ENCODE measurements around the gene TRIO.

The TRIO gene

DNA sequence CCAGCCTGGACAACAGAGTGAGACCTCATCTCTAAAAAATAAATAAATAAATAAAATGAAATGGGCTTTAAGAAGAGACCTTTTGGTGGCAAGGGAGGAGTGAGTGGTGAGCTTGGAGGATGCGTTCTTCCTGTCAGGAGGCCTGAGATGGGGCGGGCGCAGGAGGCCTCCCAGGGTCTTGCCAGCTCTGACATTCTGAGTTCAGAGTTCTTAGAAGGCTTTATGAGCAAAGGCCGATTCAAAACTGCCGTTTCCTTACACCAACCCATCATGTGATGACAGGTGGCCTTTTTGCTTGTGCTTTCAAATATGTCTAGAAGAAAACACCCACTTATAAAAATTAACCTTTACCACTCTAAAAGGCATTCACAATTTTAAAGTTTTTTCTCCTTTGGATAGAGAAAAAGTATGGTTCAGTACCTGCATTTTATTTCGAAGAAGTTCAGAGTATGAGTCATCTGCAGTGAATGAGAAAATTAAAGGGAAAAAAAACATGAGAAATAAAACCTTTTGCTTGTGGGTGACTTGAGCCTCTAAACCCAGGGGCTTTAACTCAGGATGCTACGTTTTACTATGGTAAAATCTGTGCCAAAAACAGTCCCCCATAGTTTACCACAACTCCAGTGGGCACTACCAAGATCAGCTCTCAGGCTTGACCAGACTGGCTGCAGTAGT, 281.0 kb downstream of the TRIO start:
- H3K4me3 ChIP-seq (ENCODE audit: low read length): no peak overlapping the region
- no peak for DNase-seq (ENCODE audit: low read depth)
- TF ChIP-seq, protein P1, sequence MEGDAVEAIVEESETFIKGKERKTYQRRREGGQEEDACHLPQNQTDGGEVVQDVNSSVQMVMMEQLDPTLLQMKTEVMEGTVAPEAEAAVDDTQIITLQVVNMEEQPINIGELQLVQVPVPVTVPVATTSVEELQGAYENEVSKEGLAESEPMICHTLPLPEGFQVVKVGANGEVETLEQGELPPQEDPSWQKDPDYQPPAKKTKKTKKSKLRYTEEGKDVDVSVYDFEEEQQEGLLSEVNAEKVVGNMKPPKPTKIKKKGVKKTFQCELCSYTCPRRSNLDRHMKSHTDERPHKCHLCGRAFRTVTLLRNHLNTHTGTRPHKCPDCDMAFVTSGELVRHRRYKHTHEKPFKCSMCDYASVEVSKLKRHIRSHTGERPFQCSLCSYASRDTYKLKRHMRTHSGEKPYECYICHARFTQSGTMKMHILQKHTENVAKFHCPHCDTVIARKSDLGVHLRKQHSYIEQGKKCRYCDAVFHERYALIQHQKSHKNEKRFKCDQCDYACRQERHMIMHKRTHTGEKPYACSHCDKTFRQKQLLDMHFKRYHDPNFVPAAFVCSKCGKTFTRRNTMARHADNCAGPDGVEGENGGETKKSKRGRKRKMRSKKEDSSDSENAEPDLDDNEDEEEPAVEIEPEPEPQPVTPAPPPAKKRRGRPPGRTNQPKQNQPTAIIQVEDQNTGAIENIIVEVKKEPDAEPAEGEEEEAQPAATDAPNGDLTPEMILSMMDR (conservative IDR thresholded peaks at IDR 0.05; ENCODE audit: low read length): no peak

DNA sequence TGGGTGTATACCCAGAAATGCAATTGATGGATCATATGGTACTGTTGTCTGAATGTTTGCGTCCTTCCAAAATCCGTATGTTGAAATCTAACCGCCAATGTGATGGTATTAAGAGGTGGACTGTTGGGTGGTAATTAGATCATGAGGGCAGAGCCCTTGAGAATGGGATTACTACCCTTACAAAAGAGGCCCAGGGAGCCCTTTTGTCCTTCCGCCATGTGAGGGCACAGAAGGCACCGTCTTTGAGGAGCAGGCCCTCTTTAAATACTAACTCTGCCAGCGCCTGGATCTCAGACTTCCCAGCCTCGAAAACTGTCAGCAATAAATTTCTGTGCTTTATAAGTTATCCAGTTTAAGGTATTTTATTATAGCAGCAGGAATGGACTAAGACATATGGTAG, 282.4 kb downstream of the TRIO start:
- TF ChIP-seq, protein P1 (conservative IDR thresholded peaks at IDR 0.05; ENCODE audit: low read length): no peak
- no peak for DNase-seq (ENCODE audit: low read depth)
- no peak overlapping the region for H3K4me3 ChIP-seq (ENCODE audit: low read length)

DNA sequence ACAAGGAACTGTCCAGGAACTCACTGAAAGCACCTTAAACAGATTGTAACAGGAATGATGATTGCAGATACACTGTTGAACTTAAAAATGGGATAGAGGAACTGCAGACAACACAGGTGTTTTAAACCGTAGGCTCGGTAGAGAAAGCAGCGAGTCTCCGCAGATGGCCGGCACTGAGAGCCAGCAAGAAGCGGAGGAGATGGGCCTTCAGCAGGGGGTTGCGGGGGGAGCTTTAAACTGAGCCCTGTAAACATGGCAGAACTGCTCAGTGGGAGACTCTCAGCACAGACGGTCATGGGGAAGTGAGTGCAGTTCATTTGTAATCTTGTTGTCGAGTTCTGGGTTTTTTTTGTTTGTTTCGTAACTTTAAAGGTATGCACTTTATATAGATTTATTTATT, 283.4 kb downstream of the TRIO start:
- no peak for DNase-seq (ENCODE audit: low read depth)
- no peak overlapping the region for H3K4me3 ChIP-seq (ENCODE audit: low read length)
- TF ChIP-seq, protein P1 (conservative IDR thresholded peaks at IDR 0.05; ENCODE audit: low read length): no peak

DNA sequence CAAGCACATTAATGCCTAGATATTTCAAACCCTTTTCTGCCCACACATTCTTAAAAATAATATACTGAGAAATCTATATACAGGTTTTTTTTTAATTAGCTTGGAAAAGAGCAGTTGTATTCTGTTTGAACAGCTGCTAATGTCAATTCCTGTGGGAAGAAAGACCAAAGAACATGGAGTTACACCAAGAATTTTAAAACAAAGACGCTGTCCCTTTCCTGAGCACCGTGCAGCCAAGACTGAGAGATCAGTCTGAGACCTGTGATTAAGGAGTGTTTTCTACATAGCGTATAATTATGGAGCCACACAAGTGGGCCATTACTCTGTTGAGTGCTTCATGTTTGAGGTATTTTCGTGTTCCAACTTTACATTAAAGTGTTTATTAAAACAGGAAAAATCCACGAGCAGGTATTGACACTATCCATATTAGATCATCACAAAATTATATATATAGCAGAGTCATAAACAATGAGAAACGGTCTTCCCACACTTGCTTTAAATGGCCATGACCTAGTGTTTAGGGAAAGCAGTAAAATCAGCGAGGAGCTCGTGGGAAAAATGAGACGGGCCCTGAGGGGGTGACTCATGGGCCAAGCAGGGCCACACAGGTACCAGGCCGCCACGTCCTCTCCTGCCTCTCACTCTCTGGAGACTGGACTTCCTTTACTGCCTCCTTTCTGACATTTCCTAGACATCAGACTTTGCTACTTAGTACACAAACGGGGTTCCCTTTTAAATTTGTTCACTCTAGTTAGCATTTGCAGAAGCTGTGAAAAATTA, 285.4 kb downstream of the TRIO start:
- TF ChIP-seq, protein P1 (conservative IDR thresholded peaks at IDR 0.05; ENCODE audit: low read length): no peak
- H3K4me3 ChIP-seq (ENCODE audit: low read length): no peak overlapping the region
- peak; percentile 51 for DNase-seq (ENCODE audit: low read depth)

DNA sequence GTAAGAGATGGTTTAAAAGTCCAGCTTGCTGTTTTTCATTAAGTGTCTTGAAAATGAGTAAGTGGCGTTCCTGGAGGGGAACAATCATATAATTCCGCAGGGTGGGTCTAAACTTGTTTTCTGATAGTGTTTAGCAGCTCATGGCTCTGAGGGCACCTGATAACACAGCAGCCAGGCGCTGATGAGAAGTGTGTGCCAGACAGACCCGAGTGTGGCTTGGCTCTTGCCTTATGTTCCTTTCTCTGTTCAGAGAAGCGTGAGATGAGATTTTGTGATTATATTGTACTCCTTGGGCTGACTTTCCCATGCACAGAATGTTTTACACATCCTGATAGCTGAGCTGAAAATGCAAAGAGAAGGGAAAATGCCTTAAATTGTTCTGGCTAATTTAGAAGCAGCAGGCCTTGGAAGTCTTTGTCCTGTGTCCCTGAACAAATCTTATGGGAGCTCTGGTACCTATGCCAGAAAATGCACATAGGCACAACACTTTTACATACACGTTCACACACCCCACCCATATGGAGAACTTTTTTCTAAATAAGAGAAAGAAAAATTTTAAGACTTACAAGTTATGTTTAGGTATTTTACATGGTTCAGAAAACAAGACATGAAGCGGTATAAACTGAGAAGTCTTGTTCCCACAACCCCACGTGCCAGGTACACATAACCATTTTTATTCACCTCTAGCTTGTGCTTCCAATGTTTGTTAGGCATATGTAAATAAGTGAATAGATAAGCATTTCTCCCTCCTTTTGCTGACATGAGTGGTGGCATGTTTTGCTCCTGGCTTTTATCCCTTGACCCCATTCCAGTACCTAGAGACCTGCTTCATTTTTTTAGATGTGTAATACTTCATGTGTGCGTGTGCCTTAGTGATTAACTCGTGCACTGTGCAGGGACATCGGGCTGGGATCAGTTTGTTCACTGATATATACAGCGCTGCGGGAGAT, 286.2 kb downstream of the TRIO start:
- H3K4me3 ChIP-seq (ENCODE audit: low read length): no peak overlapping the region
- DNase-seq (ENCODE audit: low read depth): no peak
- TF ChIP-seq, protein P1 (conservative IDR thresholded peaks at IDR 0.05; ENCODE audit: low read length): no peak

DNA sequence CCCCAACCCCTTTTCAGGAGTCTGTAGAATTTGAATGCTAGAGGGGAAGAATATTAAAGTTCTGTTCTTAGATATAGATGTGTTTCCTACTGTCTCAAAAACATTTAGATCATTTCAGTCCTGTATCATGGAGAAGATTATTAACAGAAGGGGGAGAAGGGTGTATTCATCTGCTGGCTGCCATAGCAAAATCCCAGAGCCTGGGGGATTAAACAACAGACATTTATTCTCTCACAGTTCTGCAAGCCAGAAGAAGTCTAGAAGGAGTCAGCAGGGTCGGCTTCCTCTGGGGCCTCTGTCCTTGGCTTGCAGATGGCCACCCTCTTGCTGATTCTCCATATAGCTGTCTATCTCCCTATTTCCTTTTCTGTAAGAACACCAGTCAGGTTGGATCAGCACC, 288.4 kb downstream of the TRIO start:
- DNase-seq (ENCODE audit: low read depth): no peak

More for the DNA sequence above, 288.4 kb downstream of the TRIO start:
- TF ChIP-seq, protein P1 (conservative IDR thresholded peaks at IDR 0.05; ENCODE audit: low read length): no peak
- no peak overlapping the region for H3K4me3 ChIP-seq (ENCODE audit: low read length)
